Right lobe of liver (tissue), 6 donors: ENCODE data around the gene EDA. TPM values are rescaled to one million over a fixed set of nuclear protein-coding genes. Genes with fewer than 3 reads are reported as not detected.
A peak's percentile ranks its signal among the peaks of the same experiment; 100 is the strongest.

Experiments used
- ATAC-seq, 4 donors: fragments of 200-7000 bp; cut with Tn5 transposase; one replicate each; pipeline ENCODE4 v1.9.1; 2020; ENCODE audit warnings: mild to moderate bottlenecking in 4 of 4, moderate library complexity in 4 of 4
- DNase-seq, 3 donors: peaks; one replicate each; pipeline ENCODE4 v3.0.0-alpha.2; 2020
- H3K27ac ChIP-seq, 3 donors: fragments of 200-600 bp; one replicate each; pipeline ENCODE4 v1.8.0; 2022
- H3K27me3 ChIP-seq, 2 donors: fragments of 200-600 bp; one replicate each; pipeline ENCODE4 v1.8.0; 2022
- H3K36me3 ChIP-seq, 4 donors: fragments of 200-600 bp; sonication (generic) in 1 of 4; one replicate each; pipeline versions ENCODE4 v1.5.1 to v1.8.0; 2017 to 2022; ENCODE audit warnings: control low read depth in 1 of 4
- H3K4me1 ChIP-seq, 4 donors: fragments of 200-600 bp; sonication (generic) in 1 of 4; one replicate each; pipeline versions ENCODE4 v1.5.1 to v1.8.0; 2017 to 2022; ENCODE audit warnings: control low read depth in 1 of 4
- H3K4me3 ChIP-seq, 3 donors: fragments of 200-600 bp; one replicate each; pipeline ENCODE4 v1.8.0; 2022
- H3K9me3 ChIP-seq, 4 donors: fragments of 200-600 bp; sonication (generic) in 1 of 4; one replicate each; pipeline versions ENCODE4 v1.5.1 to v1.8.0; 2017 to 2022; ENCODE audit warnings: control low read depth in 1 of 4
- POLR2A ChIP-seq: fragments of 450-650 bp; IDR thresholded peaks from one replicate; pipeline ENCODE4 v1.6.1; 2017; ENCODE audit warnings: antibody characterized with exemption, mild to moderate bottlenecking
- WGBS: methylation state at CpG from one replicate; pipeline ENCODE4 v1.1.6; 2018; ENCODE audit warnings: low coverage, low lambda C conversion rate; ENCODE audit not compliant: insufficient coverage; ENCODE audit errors: missing lambda C conversion rate; 5-methylcytosine and 5-hydroxymethylcytosine counted together
- intact Hi-C, 2 donors: fragments of 100-400 bp; cut with DNase I; formaldehyde crosslinking; loops; one replicate each; pipeline versions ENCODE4 v1.11.2 to v1.14.1; 2022
- total RNA-seq, 6 experiments: library from RNA; depleted of rRNA in 2 of 6; stranded (reverse); fragments of >200 nt in 2 of 6; fragmentation: NEBNext Ultra II Directional in 3 of 6; extraction: Animal tissue kit (Norgen Biotek cat#: 25700) in 3 of 6; gene quantifications; one replicate each; pipeline versions ENCODE4 v1.1.0 to v1.2.4, GENCODE V29; 2016 to 2023
- TF ChIP-seq, protein P1 (sequence below), 4 donors: fragments of 200-600 bp in 3 of 4; fragments of 450-650 bp in 1 of 4; IDR thresholded peaks; one replicate each; pipeline versions ENCODE4 v1.5.1 to v1.8.0; 2016 to 2022; ENCODE audit warnings: antibody characterized with exemption in 4 of 4, mild to moderate bottlenecking in 2 of 4
- donor health status: DM: no; HTN: yes; CAD: no.
- donor health status: DM: no; HTN: no; CAD: no.
- donor health status: DM: no; HTN: no; CAD: no.
- donor health status: DM: no; HTN: yes; CAD: no.
- donor health status: DM: no; HTN: yes; CAD: no.

EDA gene
- total RNA-seq, 6 experiments from 2014 or later: 1.7 to 2.7 (median 2.1) TPM

DNA sequence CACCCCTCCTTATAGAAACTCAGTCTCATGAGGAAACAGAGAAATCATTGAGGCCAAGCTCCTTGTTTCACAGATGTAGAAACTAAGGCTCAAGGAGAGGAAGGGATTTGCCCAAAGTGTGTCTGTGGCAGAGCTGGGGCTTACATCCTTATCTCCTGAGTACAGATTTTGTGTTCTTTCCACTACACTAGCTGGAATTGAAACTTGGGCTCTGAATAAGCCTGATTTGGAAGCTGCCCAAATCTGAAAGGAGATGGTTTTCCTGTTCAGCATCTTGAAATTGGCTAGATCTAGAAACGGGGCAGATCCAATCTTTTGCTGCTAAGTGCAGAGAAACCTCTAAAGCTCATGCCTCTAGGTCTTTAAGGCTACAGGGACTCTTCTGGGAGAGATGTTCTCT is 409.6 kb downstream of the EDA start:
- ATAC-seq (no peak), DNase-seq (no peak)
- no peak overlapping the region for H3K27ac ChIP-seq
- no peaks in the 10 kb centered on the region for H3K4me1 ChIP-seq
- TF ChIP-seq, protein P1, sequence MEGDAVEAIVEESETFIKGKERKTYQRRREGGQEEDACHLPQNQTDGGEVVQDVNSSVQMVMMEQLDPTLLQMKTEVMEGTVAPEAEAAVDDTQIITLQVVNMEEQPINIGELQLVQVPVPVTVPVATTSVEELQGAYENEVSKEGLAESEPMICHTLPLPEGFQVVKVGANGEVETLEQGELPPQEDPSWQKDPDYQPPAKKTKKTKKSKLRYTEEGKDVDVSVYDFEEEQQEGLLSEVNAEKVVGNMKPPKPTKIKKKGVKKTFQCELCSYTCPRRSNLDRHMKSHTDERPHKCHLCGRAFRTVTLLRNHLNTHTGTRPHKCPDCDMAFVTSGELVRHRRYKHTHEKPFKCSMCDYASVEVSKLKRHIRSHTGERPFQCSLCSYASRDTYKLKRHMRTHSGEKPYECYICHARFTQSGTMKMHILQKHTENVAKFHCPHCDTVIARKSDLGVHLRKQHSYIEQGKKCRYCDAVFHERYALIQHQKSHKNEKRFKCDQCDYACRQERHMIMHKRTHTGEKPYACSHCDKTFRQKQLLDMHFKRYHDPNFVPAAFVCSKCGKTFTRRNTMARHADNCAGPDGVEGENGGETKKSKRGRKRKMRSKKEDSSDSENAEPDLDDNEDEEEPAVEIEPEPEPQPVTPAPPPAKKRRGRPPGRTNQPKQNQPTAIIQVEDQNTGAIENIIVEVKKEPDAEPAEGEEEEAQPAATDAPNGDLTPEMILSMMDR (IDR thresholded peaks at IDR 0.05): no peak
- no peak for TF ChIP-seq POLR2A
- no peaks in the 10 kb centered on the region for H3K36me3 ChIP-seq
- 0% methylated on average over 1 of the region's 1 CpG for WGBS
- H3K27me3 ChIP-seq: no peaks in the 10 kb centered on the region
- no peak overlapping the region for H3K4me3 ChIP-seq
- no peaks in the 10 kb centered on the region for H3K9me3 ChIP-seq
- intact Hi-C loops: no loop called here

DNA sequence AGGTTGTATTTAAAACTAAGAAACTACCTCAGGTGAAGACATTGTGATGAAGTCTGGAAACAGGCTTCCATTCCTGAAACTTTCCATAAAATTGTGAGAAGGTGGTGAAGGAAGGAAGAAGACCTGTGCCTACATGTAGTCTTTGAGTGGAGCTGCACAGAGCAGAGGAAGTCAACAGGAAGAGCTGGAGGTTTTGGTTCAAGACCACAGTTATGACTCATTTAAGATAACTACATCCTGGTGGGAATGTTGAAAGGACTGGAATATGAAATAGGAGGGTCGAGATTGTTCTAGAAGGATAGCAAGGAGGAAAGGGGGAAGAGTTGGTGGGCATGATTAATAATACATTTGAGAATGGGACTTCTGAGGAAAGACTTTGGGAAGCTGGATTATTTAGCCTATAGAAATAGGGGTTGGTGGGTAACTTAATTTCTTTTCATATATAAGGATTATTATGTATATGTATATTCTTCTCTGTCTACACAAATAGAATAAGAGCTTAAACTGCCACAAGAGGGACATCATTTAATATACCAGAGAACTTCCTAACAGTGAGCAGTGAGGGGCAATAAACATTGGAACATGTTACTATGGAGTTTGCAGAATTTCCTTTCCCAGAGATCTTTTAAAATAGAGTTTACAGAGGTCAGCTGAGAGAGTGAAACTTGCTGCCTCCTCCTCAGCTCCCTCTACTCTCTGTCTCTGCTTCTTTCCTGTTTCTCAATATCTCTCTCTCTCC is 410.4 kb downstream of the EDA start:
- TF ChIP-seq, protein P1 (IDR thresholded peaks at IDR 0.05): no peak
- TF ChIP-seq POLR2A: no peak

DNA sequence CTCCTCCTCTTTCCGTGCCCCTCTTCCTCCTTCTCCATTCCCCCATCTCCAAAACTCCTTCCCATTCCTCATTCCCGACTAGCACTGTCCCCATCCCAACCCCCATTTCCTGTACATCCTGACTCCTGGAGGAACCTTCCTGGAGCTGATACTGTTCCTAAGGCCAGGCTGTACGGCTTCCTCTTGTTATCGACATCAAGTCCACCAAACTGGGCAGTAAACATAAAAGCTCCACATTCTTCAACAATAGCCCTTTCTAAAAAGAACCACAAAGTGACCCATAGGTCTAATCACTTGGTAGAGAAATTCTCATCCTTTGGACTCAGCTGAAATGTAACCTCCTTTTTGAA is 410.9 kb downstream of the EDA start:
- DNase-seq (no peak), ATAC-seq (peak; percentile 25 to 70 (median 52))
- no peak overlapping the region for H3K4me3 ChIP-seq
- no peaks in the 10 kb centered on the region for H3K4me1 ChIP-seq
- H3K27me3 ChIP-seq: no peaks in the 10 kb centered on the region
- WGBS: 29% methylated on average over 4 of the region's 4 CpGs
- H3K9me3 ChIP-seq: no peaks in the 10 kb centered on the region
- TF ChIP-seq, protein P1 (IDR thresholded peaks at IDR 0.05): no peak
- TF ChIP-seq POLR2A: no peak
- intact Hi-C loops: no loop called here
- H3K36me3 ChIP-seq: no peaks in the 10 kb centered on the region
- no peak overlapping the region for H3K27ac ChIP-seq

More for the DNA sequence above, 410.4 kb downstream of the EDA start:
- Histone ChIP-seq H3K9me3 (no peaks in the 10 kb centered on the region), H3K36me3 (no peaks in the 10 kb centered on the region), H3K27ac (no peak overlapping the region), H3K4me1 (no peaks in the 10 kb centered on the region), H3K4me3 (no peak overlapping the region), H3K27me3 (no peaks in the 10 kb centered on the region)
- peak in 3 of 4 donors; percentile 18 to 41 (median 29) for ATAC-seq
- no peak for DNase-seq
- 17% methylated on average over 1 of the region's 1 CpG for WGBS
- intact Hi-C loops: no loop called here

DNA sequence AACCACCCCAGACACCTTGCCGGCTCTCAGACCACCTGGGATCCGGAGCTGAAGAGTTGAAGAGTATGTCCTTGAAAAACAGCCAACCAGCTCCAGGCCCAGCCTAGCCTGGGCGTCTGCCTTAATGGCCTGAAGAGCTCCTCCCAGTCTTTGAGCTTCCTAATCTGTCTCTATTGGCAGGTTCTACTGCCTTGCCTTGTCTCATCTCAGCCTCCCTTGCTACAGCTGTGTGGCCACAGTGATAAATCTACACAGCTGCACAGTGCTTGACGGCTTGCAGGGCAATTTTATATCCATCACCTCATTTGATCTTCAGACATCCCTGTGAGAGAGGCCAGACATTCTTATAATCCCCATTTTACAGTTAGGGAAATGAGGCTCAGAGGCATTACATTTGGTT is 413.9 kb downstream of the EDA start:
- no peak overlapping the region for H3K27ac ChIP-seq
- H3K4me3 ChIP-seq: no peak overlapping the region
- WGBS: 42% methylated on average over 3 of the region's 4 CpGs
- intact Hi-C loops: loop anchor here (10.0 kb wide), 1 partner anchor 65 kb away; no protein-coding TSS in a partner anchor
- no peaks in the 10 kb centered on the region for H3K36me3 ChIP-seq
- ATAC-seq (no peak), DNase-seq (no peak)
- H3K27me3 ChIP-seq: no peaks in the 10 kb centered on the region
- no peak for TF ChIP-seq POLR2A
- TF ChIP-seq, protein P1 (IDR thresholded peaks at IDR 0.05): no peak
- no peaks in the 10 kb centered on the region for H3K9me3 ChIP-seq
- H3K4me1 ChIP-seq: no peaks in the 10 kb centered on the region
